K562 (cell line): ENCODE results near the gene SIPA1L2. TPM values are rescaled to one million over a fixed set of nuclear protein-coding genes. Genes with fewer than 3 reads are reported as not detected.

ENCODE experiments used
- CBX8 ChIP-seq: fragments of 200-600 bp; sonication (generic); IDR thresholded peaks from 2 replicates; pipeline ENCODE4 v1.6.1; 2012; ENCODE audit warnings: borderline replicate concordance, mixed run types, low read depth, mild to moderate bottlenecking, moderate library complexity, mixed read lengths, low read length, control low read depth, inconsistent platforms; ENCODE audit not compliant: poor library complexity, severe bottlenecking; ENCODE audit errors: extremely low read depth
- PHTF2 ChIP-seq: fragments of 250-450 bp; sonication (Bioruptor Pico); IDR thresholded peaks from 2 replicates; pipeline ENCODE4 v1.5.0; 2021; ENCODE audit warnings: mild to moderate bottlenecking
- RAD21 ChIP-seq, 2 experiments: fragments of 250-450 bp in 1 of 2; fragments of 450-650 bp in 1 of 2; sonication (Bioruptor Pico) in 1 of 2; formaldehyde crosslinking in 1 of 2; IDR thresholded peaks in 1 of 2; conservative IDR thresholded peaks in 1 of 2; 2 replicates each; pipeline versions ENCODE4 v1.4.0 to v1.8.0; 2020 to 2022; ENCODE audit warnings: mild to moderate bottlenecking in 2 of 2, moderate library complexity in 1 of 2
- ZNF124 ChIP-seq: sonication (generic); formaldehyde crosslinking; IDR thresholded peaks from 2 replicates; pipeline ENCODE4 v1.8.1; 2022; ENCODE audit warnings: missing genetic modification reagents
- ZNF24 ChIP-seq: fragments of 450-650 bp; IDR thresholded peaks from 2 replicates; pipeline ENCODE4 v1.6.1; 2016
- polyA plus RNA-seq, 8 experiments: library from polyadenylated mRNA; depleted of rRNA in 4 of 8; stranded (reverse) in 5 of 8; unstranded in 3 of 8; fragments of >200 nt; fragmentation: Nextera tagmentation in 2 of 8; fragmentation: Illumina TruSeq in 1 of 8; extraction: Ambion mirVana in 2 of 8; extraction: Trizol in 1 of 8; gene quantifications; 2 replicates each; pipeline versions ENCODE4 v1.2.1 to v1.2.3, GENCODE V29; 2011 to 2014; ENCODE audit warnings: inconsistent platforms in 1 of 8, missing spikeins in 1 of 8
- total RNA-seq, 7 experiments: library from RNA; depleted of rRNA in 6 of 7; stranded (reverse); fragments of >200 nt in 6 of 7; fragmentation: Illumina TruSeq in 2 of 7; extraction: Trizol in 2 of 7; gene quantifications; 2 replicates each; pipeline versions ENCODE4 v1.2.1 to v1.2.3, GENCODE V29; 2011 to 2021; ENCODE audit warnings: low replicate concordance in 1 of 7
- TF ChIP-seq, protein P1 (sequence below), 2 experiments: fragments of 450-650 bp; formaldehyde crosslinking in 1 of 2; IDR thresholded peaks; 2 replicates each; pipeline versions ENCODE4 v1.4.0 to v1.6.1; 2014 to 2020; ENCODE audit warnings: mild to moderate bottlenecking in 2 of 2, borderline replicate concordance in 1 of 2, low read depth in 1 of 2

SIPA1L2 gene
- total and polyA plus RNA-seq, 9 of the 15 experiments (the other 6 are each of a cell fraction or from before 2014, with no cell fraction given) = 0.04 to 0.22 (median 0.06) TPM; not detected in 5

DNA sequence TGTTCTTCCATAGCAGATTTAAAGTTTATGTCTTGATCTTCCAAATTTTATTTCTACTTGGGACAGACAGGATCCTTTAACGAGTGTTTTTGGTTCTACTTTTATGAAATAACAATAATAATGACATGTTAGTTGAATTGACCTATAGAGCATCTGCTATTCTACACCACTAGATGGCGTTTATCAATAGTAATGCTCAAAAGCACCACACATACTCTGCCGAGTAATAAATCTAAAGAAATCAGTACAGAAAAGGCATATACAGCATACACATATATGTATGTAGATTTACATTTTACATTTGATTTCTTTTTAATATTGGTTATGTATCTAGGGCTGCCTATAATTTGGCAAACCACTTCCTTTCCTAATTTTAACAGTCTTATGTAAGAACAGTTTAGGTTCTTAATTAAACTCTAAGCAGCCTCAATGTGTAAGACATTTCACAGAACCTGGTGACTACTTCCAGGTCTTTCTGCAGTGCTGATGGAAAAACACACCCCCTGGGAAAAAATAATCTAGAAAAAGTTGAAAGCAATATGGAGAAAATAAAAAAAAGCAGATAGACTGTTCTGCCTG is 5.9 kb upstream of the SIPA1L2 start (continued):
- TF ChIP-seq, protein P1, sequence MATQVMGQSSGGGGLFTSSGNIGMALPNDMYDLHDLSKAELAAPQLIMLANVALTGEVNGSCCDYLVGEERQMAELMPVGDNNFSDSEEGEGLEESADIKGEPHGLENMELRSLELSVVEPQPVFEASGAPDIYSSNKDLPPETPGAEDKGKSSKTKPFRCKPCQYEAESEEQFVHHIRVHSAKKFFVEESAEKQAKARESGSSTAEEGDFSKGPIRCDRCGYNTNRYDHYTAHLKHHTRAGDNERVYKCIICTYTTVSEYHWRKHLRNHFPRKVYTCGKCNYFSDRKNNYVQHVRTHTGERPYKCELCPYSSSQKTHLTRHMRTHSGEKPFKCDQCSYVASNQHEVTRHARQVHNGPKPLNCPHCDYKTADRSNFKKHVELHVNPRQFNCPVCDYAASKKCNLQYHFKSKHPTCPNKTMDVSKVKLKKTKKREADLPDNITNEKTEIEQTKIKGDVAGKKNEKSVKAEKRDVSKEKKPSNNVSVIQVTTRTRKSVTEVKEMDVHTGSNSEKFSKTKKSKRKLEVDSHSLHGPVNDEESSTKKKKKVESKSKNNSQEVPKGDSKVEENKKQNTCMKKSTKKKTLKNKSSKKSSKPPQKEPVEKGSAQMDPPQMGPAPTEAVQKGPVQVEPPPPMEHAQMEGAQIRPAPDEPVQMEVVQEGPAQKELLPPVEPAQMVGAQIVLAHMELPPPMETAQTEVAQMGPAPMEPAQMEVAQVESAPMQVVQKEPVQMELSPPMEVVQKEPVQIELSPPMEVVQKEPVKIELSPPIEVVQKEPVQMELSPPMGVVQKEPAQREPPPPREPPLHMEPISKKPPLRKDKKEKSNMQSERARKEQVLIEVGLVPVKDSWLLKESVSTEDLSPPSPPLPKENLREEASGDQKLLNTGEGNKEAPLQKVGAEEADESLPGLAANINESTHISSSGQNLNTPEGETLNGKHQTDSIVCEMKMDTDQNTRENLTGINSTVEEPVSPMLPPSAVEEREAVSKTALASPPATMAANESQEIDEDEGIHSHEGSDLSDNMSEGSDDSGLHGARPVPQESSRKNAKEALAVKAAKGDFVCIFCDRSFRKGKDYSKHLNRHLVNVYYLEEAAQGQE (IDR thresholded peaks at IDR 0.05; ENCODE audit: borderline replicate concordance) = peak; percentile 64; the same call in 1 of the 2 replicates
- TF ChIP-seq, protein P1 (CRISPR knock-in tag; IDR thresholded peaks at IDR 0.05; ENCODE audit: low read depth) = no peak
- TF ChIP-seq ZNF24 (0 out of 2 replicates have a peak, but pooled peaks have one; percentile 8), PHTF2 (CRISPR knock-in tag) (no peak), RAD21 (CRISPR knock-in tag; conservative IDR thresholded peaks at IDR 0.05 in 1 of 2, IDR thresholded peaks at IDR 0.05 in 1 of 2) (peak; percentile 85 to 87), ZNF124 (CRISPR knock-in tag) (no peak), CBX8 (no peak)
